K562 (cell line): ENCODE measurements around the gene CHN1. TPM values are rescaled to one million over a fixed set of nuclear protein-coding genes. Genes with fewer than 3 reads are reported as not detected.

Source experiments
- CBX5 ChIP-seq: IDR thresholded peaks from 2 replicates; pipeline ENCODE4 v1.6.1; 2014; ENCODE audit warnings: low read depth, borderline replicate concordance
- CTCFL ChIP-seq: IDR thresholded peaks from 2 replicates; pipeline ENCODE4 v1.6.1; 2011; ENCODE audit warnings: borderline replicate concordance, low read depth, mild to moderate bottlenecking, moderate library complexity, low read length; ENCODE audit not compliant: insufficient read depth, poor library complexity, severe bottlenecking
- ILF3 ChIP-seq: fragments of 450-650 bp; IDR thresholded peaks from 2 replicates; pipeline ENCODE4 v1.6.1; 2018; ENCODE audit warnings: antibody characterized with exemption, mild to moderate bottlenecking, moderate library complexity, borderline replicate concordance
- IRF2 ChIP-seq: sonication (generic); formaldehyde crosslinking; IDR thresholded peaks from 2 replicates; pipeline ENCODE4 v1.8.1; 2022; ENCODE audit warnings: mild to moderate bottlenecking, missing genetic modification reagents
- MECOM ChIP-seq: fragments of 250-450 bp; sonication (Bioruptor Pico); IDR thresholded peaks from 2 replicates; pipeline ENCODE4 v1.8.0; 2022; ENCODE audit warnings: inconsistent platforms
- MEIS2 ChIP-seq: fragments of 450-650 bp; IDR thresholded peaks from 2 replicates; pipeline ENCODE4 v1.6.1; 2014; ENCODE audit warnings: mild to moderate bottlenecking; ENCODE audit not compliant: partially characterized antibody
- NR4A1 ChIP-seq, 2 experiments: fragments of 250-450 bp in 1 of 2; fragments of 450-650 bp in 1 of 2; sonication (Bioruptor Pico) in 1 of 2; IDR thresholded peaks; 2 replicates each; pipeline versions ENCODE4 v1.4.0 to v1.6.1; 2016 to 2020; ENCODE audit warnings: mild to moderate bottlenecking in 2 of 2, missing compliant biosample characterization in 1 of 2, missing genetic modification characterization in 1 of 2, moderate library complexity in 1 of 2
- POLR2G ChIP-seq: fragments of 200-400 bp; formaldehyde crosslinking; IDR thresholded peaks from 2 replicates; pipeline ENCODE4 v1.6.1; 2017; ENCODE audit warnings: low read depth, mild to moderate bottlenecking, antibody characterized with exemption, low read length, moderate library complexity
- RAD21 ChIP-seq, 2 experiments: fragments of 250-450 bp in 1 of 2; fragments of 450-650 bp in 1 of 2; sonication (Bioruptor Pico) in 1 of 2; formaldehyde crosslinking in 1 of 2; IDR thresholded peaks in 1 of 2; conservative IDR thresholded peaks in 1 of 2; 2 replicates each; pipeline versions ENCODE4 v1.4.0 to v1.8.0; 2020 to 2022; ENCODE audit warnings: mild to moderate bottlenecking in 2 of 2, moderate library complexity in 1 of 2
- SLC30A9 ChIP-seq: fragments of 250-450 bp; sonication (Bioruptor Pico); IDR thresholded peaks from 2 replicates; pipeline ENCODE4 v1.8.0; 2022; ENCODE audit warnings: mild to moderate bottlenecking, moderate library complexity
- STAT5A ChIP-seq: IDR thresholded peaks from 2 replicates; pipeline ENCODE4 v1.6.1; 2012; ENCODE audit warnings: low read length, inconsistent platforms, borderline replicate concordance
- TSC22D4 ChIP-seq: fragments of 450-650 bp; IDR thresholded peaks from 2 replicates; pipeline ENCODE4 v1.6.1; 2016; ENCODE audit warnings: missing genetic modification characterization, missing biosample characterization, control low read depth
- ZKSCAN8 ChIP-seq: fragments of 200-800 bp; sonication (Bioruptor generic); IDR thresholded peaks from 2 replicates; pipeline ENCODE4 v1.6.1; 2016; ENCODE audit warnings: missing genetic modification characterization, missing compliant biosample characterization
- polyA plus RNA-seq, 8 experiments: library from polyadenylated mRNA; depleted of rRNA in 4 of 8; stranded (reverse) in 5 of 8; unstranded in 3 of 8; fragments of >200 nt; fragmentation: Nextera tagmentation in 2 of 8; fragmentation: Illumina TruSeq in 1 of 8; extraction: Ambion mirVana in 2 of 8; extraction: Trizol in 1 of 8; gene quantifications; 2 replicates each; pipeline versions ENCODE4 v1.2.1 to v1.2.3, GENCODE V29; 2011 to 2014; ENCODE audit warnings: inconsistent platforms in 1 of 8, missing spikeins in 1 of 8
- total RNA-seq, 7 experiments: library from RNA; depleted of rRNA in 6 of 7; stranded (reverse); fragments of >200 nt in 6 of 7; fragmentation: Illumina TruSeq in 2 of 7; extraction: Trizol in 2 of 7; gene quantifications; 2 replicates each; pipeline versions ENCODE4 v1.2.1 to v1.2.3, GENCODE V29; 2011 to 2021; ENCODE audit warnings: low replicate concordance in 1 of 7

The CHN1 gene
- total and polyA plus RNA-seq, 9 of the 15 experiments (the other 6 are each of a cell fraction or from before 2014, with no cell fraction given) = 0.17 to 2.0 (median 0.87) TPM

GRCh38 chr2:174974131-174974530, 31.1 kb downstream of the CHN1 start (continued):
- TF ChIP-seq MEIS2 (no peak), SLC30A9 (no peak), CBX5 (no peak), TSC22D4 (tag) (no peak), ZKSCAN8 (CRISPR knock-in tag) (no peak), MECOM (CRISPR knock-in tag) (no peak), IRF2 (CRISPR knock-in tag) (no peak), POLR2G (no peak), NR4A1 (CRISPR knock-in tag; IDR thresholded peaks at IDR 0.05) (no peak), NR4A1 (tag; IDR thresholded peaks at IDR 0.05) (no peak), ILF3 (no peak), RAD21 (CRISPR knock-in tag; conservative IDR thresholded peaks at IDR 0.05 in 1 of 2, IDR thresholded peaks at IDR 0.05 in 1 of 2) (no peak), CTCFL (no peak), STAT5A (no peak)
